KG1 (cell line): ENCODE results near the gene FAM209B.
"Not testable (repeated sequence)": the region's sequence is repeated elsewhere in the genome, so short reads cannot be mapped to it uniquely, and the experiment has no call there.

ENCODE experiments used
- DNase-seq: peaks from one replicate; lab custom pipeline; 2025; lab: John Stamatoyannopoulos, UW

Gene FAM209B, protein sequence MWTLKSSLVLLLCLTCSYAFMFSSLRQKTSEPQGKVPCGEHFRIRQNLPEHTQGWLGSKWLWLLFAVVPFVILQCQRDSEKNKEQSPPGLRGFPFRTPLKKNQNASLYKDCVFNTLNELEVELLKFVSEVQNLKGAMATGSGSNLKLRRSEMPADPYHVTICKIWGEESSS

DNA sequence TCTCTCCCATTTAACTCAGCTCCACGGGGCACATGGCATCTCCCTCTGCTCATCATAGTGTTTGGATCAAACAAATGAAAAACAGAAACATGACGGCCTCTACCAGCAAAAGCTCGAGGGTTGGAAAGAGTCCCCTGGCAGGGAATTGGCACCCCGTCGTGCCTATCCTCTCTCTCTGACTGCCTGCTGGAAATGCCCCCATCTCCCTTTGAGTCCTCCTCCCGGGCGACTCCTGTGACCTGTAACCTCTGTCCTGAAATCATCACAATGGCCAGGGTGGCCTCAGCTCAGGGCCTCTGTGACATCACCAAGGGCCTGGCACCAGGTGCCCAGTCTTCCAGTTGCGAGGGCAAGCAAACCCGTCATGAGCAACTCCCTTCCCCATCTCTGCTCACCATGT lies at the start of gene FAM209B:
Gene FAM209B, plus strand, starts transcription at position 301 of the 400 bp plus-strand sequence. Its CDS starts 96 bp downstream, at position 397.
- DNase-seq, result not testable (repeated sequence)

DNA sequence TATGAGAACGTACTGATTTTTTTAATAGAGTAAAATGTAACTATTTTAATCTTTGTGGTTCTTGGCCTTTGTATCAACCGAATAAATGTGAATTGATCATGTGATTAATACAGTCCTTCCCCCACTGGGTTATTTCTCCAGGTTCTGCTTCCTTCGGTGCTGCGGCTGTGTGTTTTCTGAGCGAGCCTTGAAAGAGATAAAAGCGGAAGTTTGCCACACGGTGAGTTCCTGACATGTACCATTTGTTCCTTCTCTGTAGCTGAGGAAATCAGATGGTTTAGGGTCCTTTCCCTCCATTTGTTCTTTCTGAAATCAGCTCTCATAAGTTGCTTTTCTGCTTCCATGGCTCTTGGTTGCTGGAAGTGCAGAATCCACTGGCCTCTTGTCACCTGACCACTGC lies 49.1 kb upstream of the FAM209B start:
- peak; percentile 29 for DNase-seq

DNA sequence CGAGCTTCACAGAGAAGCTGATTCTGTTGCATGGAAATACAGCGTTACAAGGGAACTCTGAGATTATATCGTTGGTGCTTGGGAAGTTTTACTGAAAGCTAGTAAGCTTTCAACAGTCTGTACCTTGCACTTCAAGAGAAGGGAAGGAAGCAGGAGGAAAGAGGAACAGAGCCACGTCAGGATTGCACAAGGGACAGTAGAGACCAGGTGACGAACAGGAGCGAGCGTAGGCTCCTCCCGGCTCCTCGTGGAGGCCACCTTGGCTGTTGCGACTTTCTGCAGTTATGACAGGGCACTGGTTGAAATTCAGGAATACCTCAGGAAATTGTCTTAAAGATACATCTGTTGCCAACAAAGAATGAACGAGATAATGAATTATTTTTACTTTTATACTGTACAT lies 45.8 kb upstream of the FAM209B start:
- no peak for DNase-seq

DNA sequence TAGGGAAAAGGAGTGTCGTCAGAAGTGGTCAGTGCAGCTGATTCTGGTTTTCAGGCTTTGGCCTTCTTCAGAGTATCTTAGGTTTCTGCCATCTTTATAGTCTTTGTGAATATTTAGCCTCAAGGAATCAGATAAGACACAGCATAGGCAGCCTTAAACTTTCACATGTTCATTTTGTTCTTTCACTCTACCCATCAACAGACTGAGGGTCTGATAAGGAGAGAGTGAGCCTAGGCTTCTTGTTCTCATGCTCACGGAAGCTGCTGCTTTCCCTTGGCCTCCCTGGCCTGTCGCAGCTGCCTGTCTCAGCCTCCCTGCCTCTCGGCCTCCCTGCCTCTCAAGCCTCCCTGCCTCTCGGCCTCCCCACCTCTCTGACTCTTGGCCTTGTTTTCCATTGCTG lies 44.5 kb upstream of the FAM209B start:
- no peak for DNase-seq

DNA sequence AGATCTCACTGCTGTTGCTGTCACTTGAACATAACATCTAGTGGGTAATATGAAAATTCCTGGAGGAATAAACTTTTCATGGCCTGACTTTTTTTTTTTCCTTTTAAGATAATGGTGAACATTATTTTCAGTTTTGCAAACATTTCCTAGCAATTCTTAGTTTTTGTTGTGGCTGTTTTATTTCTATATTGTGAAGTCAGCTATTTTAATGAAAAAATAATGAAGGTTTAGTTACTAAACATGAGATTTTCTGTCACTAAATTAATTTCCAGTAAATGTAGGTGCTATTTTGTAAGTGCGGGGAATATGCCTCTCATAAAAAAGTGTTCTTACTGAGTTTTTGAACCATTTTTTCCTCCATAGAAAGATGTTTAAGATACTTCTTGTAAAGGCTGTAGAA lies 31.9 kb upstream of the FAM209B start:
- no peak for DNase-seq

DNA sequence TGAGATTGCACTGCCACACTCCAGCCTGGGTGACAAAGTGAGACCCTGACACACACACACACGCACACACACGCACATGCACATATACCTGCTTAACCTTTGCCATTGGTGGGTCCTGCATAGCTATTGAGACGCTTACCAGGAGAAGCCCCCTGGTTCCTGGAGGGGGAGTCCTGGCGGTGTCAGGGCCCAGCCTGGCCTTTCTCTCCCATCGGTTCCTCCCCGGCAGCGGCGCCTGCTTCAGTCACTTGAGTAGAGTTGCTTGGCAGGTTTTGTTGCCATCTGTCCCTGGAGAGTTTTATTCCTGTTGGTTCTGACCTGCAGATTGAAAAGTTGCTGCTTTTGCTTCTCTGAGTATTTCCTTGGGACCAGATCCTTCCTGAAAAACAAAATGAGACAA lies 29.1 kb upstream of the FAM209B start:
- no peak for DNase-seq

DNA sequence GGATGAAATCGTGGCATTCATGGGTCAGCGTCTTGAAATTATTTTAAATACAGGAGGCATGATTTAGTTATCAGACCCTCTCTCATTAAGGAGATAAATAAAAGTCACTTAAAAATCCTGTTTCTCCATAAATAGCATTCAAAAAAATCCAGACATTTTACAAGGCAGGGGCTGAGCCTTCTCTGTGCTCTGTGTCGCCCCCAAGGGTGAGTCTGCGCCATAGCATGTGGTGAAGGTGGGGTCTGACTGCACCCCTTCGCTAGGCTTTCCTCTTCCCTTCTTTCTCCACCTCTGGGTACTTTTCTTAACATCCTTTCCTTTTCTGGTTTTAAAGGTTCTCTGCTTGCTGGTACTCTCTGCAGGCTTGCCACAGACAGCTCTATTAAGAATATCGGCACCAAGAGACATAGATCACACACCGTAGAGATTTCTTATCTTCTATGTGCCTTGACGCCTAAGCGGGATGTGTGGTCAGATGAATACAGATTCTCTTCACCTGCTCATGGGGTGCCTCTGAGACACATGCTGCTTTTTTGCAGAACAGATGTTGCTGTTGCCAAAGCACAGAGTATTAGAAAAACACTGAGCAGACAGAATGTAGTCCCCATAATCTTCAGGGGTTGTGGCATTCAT lies 28.6 kb upstream of the FAM209B start:
- DNase-seq, result no peak

DNA sequence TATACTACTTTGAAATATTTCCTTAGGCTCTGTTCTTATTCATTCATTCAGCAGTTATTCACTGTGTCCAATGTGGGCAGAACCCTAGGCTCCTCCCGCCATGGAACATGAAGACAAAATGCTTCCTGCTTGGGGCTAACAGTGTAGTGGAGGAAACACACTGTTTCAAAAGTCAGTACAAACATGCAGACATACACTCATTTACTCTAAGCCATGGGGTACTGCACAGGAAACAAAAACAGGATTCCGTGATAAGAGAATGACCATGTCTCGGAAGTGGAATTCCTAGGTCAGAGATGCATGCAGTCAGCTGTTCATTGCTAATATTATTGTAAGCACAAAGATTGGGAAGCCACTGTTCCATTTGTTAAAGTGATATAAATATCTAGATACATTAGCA lies 26.9 kb upstream of the FAM209B start:
- DNase-seq, result no peak

DNA sequence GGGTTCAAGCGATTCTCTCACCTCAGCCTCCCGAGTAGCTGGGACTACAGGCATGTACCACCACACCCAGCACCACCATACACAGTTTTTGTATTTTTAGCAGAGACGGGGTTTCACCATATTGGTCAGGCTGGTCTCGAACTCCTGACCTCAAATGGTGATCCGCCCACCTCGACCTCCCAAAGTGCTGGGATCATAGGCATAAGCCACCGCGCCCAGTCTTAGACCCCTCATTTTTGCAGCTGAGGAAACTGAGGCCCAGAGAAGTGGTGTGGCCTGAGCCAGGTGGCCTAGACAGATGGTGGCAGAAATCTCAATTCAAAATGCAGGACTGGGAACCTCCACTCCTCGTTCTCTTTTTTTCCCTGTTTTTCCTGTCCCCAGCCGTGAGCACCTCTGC lies 21.1 kb upstream of the FAM209B start:
- DNase-seq, result no peak

DNA sequence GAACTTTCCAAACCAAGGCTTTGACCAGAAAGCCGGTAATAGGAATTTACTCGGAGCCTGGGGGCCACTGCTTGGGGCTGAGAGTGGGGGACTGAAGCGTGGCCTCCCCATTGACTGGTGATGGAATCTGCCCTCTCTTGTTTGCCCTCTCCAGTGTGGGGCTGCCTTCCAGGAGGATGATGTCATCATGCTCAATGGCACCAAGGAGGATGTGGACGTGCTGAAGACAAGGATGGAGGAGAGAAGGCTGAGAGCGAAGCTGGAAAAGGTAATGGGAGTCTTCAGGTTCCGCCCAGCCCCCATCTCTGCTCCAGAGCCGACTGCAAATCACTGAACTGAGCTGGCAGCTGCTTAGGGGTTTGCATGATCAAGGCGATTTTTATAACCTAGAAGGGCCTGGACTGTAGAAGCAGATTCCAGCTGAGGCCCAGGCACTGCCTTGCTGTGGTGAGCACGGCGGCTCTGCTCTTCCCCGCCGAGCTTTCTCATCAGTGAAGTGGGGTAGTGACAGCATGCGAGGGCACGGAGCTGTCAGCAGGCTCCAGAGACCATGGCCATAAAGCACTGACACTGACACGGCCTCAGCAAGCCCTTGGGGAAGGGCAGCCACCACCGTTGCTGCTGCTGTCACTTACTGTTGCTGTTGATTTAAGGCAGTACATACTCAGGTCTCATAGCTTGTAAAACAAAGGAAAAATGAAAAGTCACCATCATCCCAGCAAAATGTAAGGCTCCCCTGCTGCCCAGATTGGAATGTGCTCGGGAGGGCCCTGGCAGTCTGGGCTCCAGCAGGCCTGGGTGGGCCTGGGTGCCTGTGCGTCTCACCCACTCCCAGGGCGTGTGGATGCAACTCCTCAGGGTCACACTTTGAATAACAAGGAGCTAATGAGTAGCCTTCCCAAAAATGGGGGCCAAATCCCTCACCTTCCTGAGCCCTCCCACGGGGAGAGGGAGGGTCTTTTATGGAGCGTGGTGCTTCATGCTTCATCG lies 19.6 kb upstream of the FAM209B start:
- DNase-seq, result no peak

DNA sequence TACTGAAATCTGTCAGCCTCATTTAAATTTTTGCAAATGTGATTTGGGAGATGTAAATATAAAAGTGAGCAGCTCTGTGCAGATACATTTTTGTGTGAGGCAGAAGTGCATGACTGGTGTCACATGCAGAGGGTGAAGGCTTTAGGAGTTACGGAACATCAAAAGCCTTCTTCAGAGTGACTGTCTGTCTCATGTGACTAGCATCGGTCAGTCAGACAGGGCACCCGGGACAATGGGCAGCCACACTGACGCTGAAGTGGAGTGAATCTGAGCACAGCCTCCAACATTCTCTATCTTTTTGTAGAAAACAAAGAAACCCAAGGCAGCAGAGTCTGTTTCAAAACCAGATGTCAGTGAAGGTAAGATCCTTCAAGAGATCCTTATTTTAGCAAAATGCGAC lies 16.4 kb upstream of the FAM209B start:
- no peak for DNase-seq

DNA sequence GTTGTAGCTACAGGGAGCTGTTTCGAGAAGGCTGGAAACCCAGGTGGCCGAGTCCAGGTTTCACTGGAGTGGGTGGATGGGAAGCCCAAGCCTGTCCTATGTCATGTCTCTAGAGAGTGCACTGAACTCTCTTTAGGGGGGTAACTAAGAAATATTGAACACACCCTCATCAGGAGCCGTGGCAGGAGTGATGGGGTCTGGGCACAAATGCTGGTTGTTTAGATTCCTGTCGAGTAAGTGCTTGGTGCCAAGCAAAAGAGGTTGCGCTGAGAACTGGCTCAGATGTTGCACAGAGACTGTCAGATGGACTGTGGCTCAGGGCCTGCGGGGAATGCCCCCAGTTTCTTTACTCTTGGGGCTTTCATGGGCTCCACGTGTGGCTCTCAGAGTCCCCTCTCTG lies 15.8 kb upstream of the FAM209B start:
- DNase-seq, result no peak

DNA sequence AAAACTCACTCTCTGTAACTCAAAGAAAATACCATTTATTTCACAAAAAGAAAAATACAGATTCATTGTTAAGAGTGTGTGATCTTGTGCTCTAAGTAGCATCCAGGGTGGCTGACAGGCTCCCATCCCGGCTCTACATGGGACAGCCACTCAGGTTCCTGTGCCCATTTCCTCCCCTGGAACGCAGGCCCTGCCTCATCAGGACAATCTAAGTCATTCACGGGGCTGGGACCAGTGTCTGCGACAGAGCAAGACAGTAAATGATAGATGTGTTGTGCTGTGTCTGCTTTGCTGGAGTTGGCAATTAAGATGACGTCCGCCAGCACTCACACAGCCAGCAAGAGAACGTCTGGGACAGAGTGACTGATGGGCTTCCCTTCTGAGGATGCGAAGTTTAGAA lies 15.4 kb upstream of the FAM209B start:
- DNase-seq, result no peak

DNA sequence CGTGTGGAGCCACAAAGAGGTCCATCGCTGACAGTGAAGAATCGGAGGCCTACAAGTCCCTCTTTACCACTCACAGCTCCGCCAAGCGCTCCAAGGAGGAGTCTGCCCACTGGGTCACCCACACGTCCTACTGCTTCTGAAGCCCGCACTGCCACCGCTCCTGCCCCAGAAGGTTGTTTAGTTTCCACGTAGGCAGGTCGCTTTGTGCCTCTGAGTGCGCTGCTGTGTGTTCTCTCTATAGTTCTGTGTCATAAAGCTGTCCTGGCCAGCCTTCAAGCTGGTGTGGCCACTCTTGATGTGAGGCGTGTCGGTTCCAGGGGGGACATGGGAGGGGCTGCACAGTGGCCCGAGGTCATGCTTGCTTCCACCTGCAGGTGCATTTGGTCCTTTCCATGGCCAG lies 14.9 kb upstream of the FAM209B start:
- no peak for DNase-seq

DNA sequence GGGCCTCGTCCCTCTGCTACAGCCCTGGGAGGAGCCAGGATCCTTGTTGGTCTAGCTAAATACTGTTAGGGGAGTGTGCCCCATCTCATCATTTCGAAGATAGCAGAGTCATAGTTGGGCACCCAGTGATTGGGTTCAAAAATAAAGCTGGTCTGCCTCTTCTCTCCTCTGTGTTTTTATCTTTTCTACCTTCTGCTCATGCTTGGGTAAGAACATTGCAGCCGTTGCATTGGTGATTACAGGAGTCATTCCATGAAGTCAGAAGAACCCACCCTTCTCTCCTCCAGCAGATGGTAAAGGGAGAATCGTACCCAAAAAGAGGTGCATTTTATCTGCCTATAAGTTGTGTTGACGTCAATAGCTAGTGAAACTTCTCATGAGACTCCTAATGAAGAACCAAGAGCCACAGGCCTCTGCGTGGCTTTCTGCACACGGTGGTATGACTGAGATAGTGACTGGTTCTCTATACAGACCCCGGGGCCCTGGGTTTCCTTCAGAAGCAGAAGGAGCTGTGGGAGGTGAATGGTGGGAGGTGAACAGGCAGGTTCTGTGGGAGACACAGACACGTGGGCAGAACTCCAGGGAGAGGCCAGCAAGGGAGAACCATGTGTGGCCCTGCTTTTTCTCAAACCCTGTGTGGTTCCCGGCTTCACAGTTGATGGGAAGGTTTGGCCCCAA lies 14.2 kb upstream of the FAM209B start:
- DNase-seq, result no peak

DNA sequence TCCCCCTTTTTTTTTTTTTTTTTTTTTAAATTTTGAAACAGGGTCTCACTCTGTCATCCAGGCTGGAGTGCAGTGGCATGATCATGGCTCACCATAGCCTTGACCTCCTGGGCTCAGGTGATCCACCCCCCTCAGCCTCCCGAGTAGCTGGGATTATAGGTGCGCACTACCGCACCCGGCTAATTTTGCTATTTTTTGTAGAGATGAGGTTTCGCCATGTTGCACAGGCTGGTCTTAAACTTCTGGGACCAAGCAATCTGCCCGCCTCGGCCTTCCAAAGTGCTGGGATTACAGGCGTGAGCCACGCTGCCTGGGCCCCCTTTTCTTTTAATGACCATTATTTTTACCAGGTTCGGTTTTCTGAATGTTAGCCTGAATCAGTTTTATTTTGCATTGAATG lies 13.5 kb upstream of the FAM209B start:
- no peak for DNase-seq

DNA sequence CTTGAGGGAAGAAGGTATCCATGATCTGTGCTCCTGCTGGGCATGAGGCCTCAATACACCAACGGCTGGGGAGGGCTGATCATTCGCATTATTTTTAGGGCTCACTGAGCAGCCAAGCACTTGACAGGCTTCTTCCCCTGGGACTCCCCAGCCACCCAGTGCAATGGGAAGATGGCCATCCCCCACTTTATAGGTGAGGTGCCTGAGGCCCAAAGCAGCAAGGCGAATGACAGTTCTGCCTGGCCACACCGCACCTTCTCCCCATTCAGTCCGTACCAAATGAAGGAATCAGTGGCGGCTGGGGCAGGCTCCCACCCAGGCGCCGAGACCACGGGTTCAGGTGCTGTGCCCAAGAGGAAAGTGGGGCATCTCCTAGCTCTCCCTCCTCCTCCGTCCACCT lies 12.9 kb upstream of the FAM209B start:
- no peak for DNase-seq

DNA sequence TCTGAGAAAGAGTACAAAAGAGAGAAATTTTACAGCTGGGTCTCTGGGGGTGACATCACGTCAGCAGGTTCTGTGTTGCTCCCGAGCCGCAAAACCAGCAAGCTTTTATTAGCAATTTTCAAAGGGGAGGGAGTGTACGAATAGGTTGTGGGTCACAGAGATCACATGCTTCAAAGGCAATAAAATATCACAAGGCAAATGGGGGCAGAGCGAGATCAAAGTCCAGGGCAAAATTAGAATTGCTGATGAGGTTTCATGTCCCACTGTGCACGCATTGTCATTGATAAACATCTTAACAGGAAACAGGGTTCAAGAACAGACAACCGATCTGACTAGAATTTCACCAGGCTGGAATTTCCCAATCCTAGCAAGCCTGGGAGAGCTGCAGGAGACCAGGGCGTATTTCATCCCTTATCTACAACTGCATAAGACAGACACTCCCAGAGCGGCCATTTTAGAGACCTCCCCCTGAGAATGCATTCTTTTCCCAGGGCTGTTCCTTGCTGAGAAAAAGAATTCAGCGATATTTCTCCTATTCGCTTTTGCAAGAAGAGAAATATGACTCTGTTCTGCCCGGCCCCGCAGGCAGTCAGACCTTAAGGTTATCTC lies 12.2 kb upstream of the FAM209B start:
- DNase-seq, result not testable (repeated sequence)

DNA sequence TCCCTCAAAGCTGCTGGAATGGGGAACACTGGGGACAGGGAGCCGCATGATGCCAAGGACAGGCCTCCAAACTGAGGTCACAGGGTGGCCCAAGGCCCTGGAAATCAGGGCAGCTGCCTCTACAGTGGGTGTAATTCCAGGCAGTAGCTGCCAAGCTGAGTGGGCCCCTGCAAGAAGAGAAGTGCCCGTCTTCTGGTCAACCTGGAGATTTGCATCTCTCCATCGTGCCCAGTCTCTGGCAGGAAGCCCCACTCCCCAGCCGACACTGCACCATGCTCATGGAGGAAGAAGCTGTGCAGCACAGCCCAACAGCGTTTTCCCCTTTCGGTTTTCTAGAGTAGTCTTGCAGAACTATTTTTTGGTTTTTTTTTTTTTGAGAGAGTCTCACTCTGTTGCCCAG lies 10.7 kb upstream of the FAM209B start:
- DNase-seq, result no peak

DNA sequence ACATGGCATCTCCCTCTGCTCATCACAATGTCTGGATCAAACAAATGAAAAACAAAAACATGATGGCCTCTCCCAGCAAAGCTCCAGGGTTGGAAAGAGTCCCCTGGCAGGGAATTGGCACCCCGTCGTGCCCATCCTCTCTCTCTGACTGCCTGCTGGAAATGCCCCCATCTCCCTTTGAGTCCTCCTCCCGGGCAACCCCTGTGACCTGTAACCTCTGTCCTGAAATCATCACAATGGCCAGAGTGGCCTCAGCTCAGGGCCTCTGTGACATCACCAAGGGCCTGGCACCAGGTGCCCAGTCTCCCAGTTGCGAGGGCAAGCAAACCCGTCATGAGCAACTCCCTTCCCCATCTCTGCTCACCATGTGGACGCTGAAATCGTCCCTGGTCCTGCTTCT lies 8.6 kb upstream of the FAM209B start, which contains the start of gene FAM209A:
Gene FAM209A, plus strand, starts transcription at position 301 of the 400 bp plus-strand sequence. Its CDS starts 65 bp downstream, at position 366.
- not testable (repeated sequence) for DNase-seq

DNA sequence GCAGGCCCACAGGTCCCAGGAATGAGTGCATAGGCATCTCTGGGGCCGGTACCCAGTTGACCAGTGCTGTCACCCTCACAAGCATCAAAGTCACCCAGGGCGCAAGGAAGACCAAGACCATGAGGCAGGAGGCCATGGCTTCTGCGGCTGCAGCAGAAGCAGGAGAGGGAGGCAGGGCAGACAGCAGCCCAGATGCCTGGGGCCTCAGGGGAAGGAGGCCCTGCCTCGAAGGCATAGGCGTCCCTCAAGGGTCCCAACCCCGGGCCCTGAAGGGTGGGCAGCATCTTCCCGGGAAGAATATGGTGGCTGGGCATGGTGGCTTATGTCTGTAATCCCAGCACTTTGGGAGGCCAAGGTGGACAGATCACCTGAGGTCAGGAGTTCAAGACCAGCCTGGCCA lies 5.5 kb upstream of the FAM209B start:
- DNase-seq, result no peak

DNA sequence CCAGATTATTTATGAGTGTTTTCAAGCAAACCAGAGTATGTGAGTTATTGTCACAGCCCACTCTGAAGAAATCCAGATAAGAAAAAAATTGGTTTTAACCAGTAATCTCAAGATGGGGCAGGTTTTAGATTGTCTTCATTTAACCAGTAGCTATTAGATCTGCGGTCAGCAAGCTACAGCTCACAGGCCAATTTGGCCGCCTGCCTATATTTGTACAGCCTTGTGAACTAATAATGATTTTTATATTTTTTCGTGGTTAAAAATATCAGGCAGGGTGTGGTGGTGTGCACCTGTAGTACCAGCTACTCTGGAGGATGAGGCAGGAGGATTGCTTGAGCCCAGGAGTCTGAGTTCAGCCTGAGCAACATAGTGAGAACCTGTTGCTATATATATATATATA lies 5.0 kb downstream of the FAM209B start:
- DNase-seq, result no peak
